ENCODE measurements around the gene TOM1L2.

The TOM1L2 gene

GRCh38 chr17:17847726-17848125 is 124.5 kb downstream of the TOM1L2 start:
- no peak for DNase-seq (ENCODE audit: low read depth)

- no peak for DNase-seq (ENCODE audit: low read depth)
Observed at GRCh38 chr17:17847118-17847689, 125.0 kb downstream of the TOM1L2 start.

- no peak for DNase-seq (ENCODE audit: low read depth)
Observed at GRCh38 chr17:17846645-17847044, 125.6 kb downstream of the TOM1L2 start.

DNA sequence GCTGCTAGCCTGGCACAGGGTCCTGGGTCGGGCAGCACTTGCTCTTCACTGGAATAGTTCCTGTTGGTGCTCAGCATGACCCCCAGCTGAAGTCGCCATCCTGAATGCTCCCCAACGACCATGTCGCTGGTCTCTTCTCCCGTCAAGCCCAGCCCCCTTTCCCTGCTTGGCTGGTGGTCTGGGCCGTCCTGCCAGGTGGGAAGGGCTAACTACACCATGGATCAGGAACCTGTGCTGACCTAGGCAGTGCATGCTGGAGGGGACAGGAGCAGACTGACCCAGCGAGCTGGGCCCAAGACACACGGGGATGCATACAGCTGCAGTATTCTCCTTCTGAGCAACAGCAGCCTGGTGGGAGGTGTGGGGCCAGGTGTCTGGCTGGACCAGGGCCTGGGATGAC is 126.2 kb downstream of the TOM1L2 start:
- DNase-seq (ENCODE audit: low read depth) = no peak

DNA sequence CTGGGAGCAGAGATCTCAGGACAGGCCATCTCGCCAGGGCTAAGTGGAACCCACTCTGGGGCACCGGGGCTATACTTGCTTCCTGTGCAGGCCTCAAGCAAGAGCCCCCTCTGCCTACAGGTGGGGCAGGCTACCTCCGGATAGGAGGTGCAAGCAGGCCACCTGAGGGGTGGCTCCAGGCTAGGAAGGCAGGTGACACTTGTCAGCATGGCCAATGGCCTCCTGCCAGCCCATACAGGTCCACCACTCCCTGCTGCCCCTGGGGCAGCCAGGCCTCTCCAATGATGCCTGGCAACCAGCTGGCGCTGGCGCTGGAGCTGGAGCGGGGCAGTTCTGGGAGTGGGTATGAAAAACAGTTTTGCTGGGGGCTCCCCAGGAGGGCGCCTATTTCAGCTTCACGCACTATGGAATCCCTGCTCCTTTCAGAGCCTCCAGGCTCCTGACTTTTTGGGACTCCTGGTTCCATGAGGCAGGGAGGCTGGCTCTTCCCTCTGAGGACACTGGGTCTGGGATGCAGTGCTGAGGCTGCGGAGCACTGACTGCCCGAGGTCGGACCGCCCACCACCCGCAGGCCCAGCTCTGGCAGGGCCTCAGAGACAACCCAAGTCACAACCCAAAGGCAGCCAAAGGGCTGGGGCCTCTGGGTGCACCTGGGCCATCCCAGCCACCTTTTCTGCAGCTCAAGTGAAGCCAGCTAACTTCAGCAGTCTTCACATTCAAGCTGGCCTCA is 127.0 kb downstream of the TOM1L2 start:
- no peak for DNase-seq (ENCODE audit: low read depth)

- no peak for DNase-seq (ENCODE audit: low read depth)
Observed at GRCh38 chr17:17844500-17844899, 127.7 kb downstream of the TOM1L2 start.

GRCh38 chr17:17844079-17844478 is 128.1 kb downstream of the TOM1L2 start:
- DNase-seq (ENCODE audit: low read depth) = no peak

GRCh38 chr17:17843096-17843495 is 129.1 kb downstream of the TOM1L2 start:
- DNase-seq (ENCODE audit: low read depth) = no peak

DNA sequence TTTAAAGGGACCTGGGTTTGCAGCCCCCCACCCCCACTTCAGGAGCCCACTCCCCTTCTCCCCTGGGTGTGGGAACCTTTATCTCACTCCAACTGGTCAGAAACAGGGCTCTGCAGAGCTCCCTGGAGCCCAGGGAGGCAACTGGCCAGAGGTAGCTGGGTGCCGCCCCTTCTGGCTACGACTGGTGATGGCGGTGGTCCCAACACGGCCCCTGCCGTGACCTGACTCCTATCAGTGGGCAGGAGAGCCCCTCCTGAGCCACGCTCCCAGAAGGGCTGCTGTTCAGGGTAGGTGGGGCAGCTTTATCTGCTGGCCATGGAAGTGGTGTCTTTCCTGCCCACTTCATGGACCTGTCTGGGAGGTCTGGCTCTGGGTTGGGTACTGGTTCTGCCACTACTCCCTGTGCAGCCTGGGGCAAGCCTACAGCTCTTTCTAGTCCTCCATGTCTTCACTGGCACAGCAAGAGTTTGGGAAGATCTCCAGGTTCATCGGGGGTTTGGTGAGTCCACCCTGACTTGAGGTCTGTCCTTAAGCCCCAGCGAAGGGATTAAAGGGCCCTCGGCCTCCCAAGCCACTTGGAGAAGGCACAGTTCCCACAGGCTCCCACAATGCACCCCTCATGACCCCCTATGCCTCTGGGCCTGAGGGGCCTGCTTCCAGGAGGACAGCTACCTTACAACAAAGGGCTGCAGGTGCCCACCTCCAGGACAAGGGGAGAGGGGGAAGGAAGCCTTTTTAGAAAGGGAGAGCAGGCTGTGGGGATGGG is 129.9 kb downstream of the TOM1L2 start:
- DNase-seq (ENCODE audit: low read depth) = no peak

- DNase-seq (ENCODE audit: low read depth) = no peak
Observed at GRCh38 chr17:17841601-17842025, 130.6 kb downstream of the TOM1L2 start.

- DNase-seq (ENCODE audit: low read depth) = no peak
Observed at GRCh38 chr17:17840751-17841591, 131.2 kb downstream of the TOM1L2 start.

- DNase-seq (ENCODE audit: low read depth) = peak; percentile 88
Observed at GRCh38 chr17:17839791-17840707, 132.2 kb downstream of the TOM1L2 start.

DNA sequence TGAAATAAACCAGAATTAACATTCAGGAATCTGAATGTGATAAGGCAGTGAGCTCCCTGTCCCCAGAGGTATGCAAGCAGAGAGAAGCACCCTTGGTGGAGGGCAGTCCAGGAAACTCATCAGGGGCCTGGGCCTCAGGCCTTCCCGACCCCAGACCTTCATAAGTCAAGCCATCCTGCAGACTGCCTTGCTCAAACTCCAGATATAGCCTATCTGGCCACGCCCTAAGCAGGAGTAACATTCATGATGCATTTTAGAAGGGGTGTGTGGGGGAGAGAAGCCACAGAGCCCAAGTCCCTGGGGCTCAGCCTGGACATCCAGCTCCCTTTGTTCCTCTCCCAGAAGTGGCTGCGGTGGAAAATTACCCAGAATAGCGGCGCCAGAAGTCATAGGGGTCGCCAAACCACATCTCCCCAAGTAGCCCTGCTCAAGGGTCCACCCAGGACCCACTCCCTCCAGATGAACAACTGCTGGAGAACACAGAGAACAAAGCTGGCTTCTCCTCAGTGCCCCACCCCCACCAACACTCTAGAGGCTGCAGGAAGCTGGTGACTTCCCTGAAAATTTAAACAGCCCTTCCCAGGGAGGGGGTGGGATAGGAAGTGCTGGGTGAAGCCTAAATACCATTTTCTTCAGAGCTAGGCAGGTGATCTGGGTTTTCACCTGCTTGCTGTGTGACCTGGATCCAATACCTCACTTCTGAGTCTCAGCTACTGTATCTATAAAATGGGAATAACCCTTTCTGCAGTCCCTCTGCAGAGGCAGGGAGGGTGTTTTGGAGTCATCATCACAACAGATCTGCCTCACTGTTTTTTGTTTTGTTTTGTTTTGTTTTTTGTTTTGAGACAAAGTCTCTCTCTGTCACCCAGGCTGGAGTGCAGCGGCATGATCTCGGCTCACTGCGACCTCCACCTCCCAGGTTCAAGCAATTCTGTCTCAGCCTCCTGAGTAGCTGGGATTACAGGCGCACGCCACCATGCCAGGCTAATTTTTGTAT is 133.9 kb downstream of the TOM1L2 start:
- peak; percentile 87 for DNase-seq (ENCODE audit: low read depth)

DNA sequence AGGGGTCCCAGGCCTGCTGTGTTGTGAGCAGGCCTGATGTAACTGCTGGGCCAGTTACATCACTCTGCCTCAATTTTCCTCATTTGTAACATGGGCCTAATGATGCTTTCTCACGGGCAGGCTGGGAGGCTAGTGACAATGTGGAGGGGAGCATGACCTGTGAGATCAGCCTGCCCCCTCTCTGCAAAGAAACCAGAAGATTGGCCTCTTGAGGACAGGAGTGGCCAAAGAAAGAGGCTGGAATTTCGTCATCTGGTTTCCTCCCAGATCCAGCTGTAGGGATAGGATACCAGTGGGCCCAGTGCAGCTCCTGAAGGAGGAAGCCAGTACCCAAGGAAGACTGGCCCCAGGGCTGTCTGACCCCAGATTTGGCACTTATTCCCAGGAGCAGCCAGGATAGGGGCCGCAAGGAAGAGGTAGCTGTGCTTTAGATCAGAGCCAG is 134.8 kb downstream of the TOM1L2 start:
- no peak for DNase-seq (ENCODE audit: low read depth)

GRCh38 chr17:17836818-17837379 is 135.3 kb downstream of the TOM1L2 start, which contains the start of gene SREBF1:
TSS of gene SREBF1 (minus strand) at chr17:17836986. CDS start at chr17:17836817, 169 bp downstream.
- DNase-seq (ENCODE audit: low read depth) = peak; percentile 67

- peak; percentile 92 for DNase-seq (ENCODE audit: low read depth)
Observed at GRCh38 chr17:17836250-17836817, 135.9 kb downstream of the TOM1L2 start.

DNA sequence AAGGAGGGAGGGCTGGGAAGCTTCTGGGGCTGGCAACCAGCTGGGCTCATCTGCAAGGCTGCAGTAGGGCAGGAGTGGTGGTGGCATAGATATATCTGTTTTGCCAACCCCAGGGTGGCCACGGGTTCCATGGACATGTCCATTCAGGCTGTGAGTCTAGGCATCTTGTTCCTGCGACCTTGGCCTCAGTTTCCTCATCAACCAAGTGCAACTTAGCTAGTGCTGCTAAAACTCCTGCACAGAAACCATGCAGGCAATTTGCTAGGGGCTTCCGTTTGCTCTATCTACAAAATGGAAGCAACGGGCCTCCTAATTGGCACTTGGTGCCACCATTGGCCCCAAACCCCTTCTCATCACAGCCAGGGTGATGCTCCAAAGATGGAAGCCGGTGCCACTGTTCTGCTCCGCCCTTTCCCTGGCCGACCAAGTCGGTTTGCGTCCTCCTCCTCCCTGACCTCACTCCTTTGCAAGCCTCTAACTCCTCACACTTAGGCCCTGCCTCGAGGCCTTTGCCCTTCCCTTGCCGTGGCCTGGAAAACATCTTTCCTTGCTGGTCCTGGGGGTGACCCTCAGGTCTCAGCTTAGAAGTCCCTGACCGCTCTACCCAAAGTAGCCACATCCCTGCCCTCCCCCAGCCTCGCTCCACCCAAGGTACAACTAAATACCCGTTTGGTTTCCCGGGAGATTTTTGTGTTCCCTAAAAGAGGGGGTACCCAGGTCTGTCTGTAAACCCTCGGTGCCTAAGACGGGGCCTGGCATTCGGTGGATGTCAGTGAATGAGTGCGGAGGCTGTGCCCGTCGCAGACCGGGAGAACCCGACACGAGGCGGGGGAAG is 136.6 kb downstream of the TOM1L2 start:
- no peak for DNase-seq (ENCODE audit: low read depth)

DNA sequence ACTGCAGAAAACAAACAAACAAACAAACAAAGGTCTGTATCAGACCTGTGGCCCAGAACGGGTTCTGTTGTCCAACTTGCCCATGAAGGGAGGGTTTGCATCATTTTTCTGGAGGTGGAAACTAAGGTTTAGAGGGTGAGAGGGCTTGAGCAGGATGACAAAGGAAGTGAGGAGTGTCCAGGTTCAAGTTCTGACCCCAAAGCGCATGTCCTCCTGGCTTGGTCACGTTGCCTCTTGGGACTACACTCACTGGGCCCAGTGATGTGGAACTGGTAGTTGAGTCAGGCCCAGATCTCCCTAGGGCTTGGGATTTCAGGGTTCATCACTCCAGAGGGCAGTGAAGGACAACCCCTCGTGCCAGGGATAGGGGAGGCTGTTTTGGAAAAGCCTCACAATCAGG is 137.2 kb downstream of the TOM1L2 start:
- DNase-seq (ENCODE audit: low read depth) = no peak

Measured in CMK (cell line).